HUDEP-2 (cell line): Measurements from ENCODE around the gene PACSIN3.

ENCODE experiments used
- DNase-seq, 76 experiments: peaks; one replicate each; lab custom pipeline; 2025; ENCODE audit not compliant: unreplicated experiment in 76 of 76; lab: John Stamatoyannopoulos, UW

Gene PACSIN3

GRCh38 chr11:47155879-47156278 is 30.4 kb downstream of the PACSIN3 start:
- DNase-seq, result no peak

- DNase-seq, result no peak
These were observed 31.3 kb downstream of the PACSIN3 start for GRCh38 chr11:47154616-47155570.

- DNase-seq, result peak in 62 of 76 experiments; percentile 3 to 72 (median 48)
These were observed 33.0 kb downstream of the PACSIN3 start for GRCh38 chr11:47152953-47153950.

GRCh38 chr11:47152126-47152952 is 33.9 kb downstream of the PACSIN3 start:
- no peak for DNase-seq

- no peak for DNase-seq
These were observed 36.5 kb downstream of the PACSIN3 start for GRCh38 chr11:47149782-47150181.

- DNase-seq, result no peak
These were observed 37.2 kb downstream of the PACSIN3 start for GRCh38 chr11:47148903-47149531.

- DNase-seq, result no peak
These were observed 38.0 kb downstream of the PACSIN3 start for GRCh38 chr11:47148270-47148669.

- no peak for DNase-seq
These were observed 38.6 kb downstream of the PACSIN3 start for GRCh38 chr11:47147681-47148080.

GRCh38 chr11:47147250-47147649 is 39.0 kb downstream of the PACSIN3 start:
- DNase-seq, result no peak

GRCh38 chr11:47144541-47144940 is 41.7 kb downstream of the PACSIN3 start:
- DNase-seq, result no peak

- no peak for DNase-seq
These were observed 42.9 kb downstream of the PACSIN3 start for GRCh38 chr11:47143322-47143721.

GRCh38 chr11:47139878-47140277 is 46.4 kb downstream of the PACSIN3 start:
- DNase-seq, result no peak

- no peak for DNase-seq
These were observed 48.8 kb downstream of the PACSIN3 start for GRCh38 chr11:47137476-47137875.

- no peak for DNase-seq
These were observed 49.3 kb downstream of the PACSIN3 start for GRCh38 chr11:47136921-47137320.

- no peak for DNase-seq
These were observed 49.9 kb downstream of the PACSIN3 start for GRCh38 chr11:47136327-47136726.

GRCh38 chr11:47132981-47133380 is 53.3 kb downstream of the PACSIN3 start:
- DNase-seq, result peak in 1 of 76 experiments; percentile 12

GRCh38 chr11:47132490-47132889 is 53.7 kb downstream of the PACSIN3 start:
- no peak for DNase-seq

- DNase-seq, result no peak
These were observed 55.1 kb downstream of the PACSIN3 start for GRCh38 chr11:47131136-47131535.

- no peak for DNase-seq
These were observed 55.7 kb downstream of the PACSIN3 start for GRCh38 chr11:47130543-47130942.
